DLD1 (cell line): ENCODE measurements around the gene POU6F1.

Experiments
- in situ Hi-C: cut with HindIII; loops from 2 replicates; pipeline ENCODE4 v1.10.0; 2017; ENCODE audit warnings: low sequenced_read_pairs

Gene POU6F1

GRCh38 chr12:51198568-51199365, 19.1 kb downstream of the POU6F1 start:
- in situ Hi-C loops: no loop called here

GRCh38 chr12:51197736-51198567, 19.9 kb downstream of the POU6F1 start:
- in situ Hi-C loops: no loop called here

DNA sequence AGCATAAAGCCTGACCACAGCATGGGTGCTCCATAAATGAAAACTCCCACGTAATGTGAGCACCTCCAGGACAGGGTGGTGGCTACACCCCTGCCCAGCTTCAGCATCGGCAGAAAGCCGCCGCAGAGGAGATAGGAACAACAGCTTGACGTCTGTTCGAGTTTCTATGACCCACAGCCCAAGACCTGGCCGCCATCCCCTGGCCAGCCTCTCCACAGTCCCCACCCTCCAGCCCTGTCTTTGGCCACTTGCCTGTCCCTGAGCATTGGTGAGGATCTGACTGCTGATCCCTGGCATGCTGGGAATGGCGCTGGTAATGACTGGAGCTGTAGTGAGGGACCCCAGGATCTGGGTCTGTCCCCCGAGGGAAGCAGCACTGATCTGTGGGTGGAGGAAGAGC, 21.3 kb downstream of the POU6F1 start:
- in situ Hi-C loops: no loop called here

DNA sequence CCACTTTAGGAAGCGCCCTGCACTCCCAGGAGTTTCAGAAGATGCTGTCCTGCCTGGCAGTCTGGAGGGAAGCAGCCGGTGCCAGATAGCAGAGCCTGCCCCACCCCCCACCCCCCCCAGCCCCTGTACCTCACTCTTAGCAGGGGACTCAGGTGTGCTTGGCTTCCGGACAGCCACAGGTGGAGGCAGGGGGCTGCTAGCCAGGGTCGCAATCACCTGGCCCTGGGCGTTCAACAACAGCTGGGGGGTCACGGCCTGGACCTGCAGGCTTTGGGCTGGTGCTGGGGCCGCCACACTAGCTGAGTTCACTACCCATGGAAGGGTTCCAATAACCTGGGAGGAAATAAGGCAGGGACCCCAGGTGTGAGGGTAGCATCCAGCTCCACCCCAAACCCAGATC, 22.0 kb downstream of the POU6F1 start:
- in situ Hi-C loops: no loop called here

DNA sequence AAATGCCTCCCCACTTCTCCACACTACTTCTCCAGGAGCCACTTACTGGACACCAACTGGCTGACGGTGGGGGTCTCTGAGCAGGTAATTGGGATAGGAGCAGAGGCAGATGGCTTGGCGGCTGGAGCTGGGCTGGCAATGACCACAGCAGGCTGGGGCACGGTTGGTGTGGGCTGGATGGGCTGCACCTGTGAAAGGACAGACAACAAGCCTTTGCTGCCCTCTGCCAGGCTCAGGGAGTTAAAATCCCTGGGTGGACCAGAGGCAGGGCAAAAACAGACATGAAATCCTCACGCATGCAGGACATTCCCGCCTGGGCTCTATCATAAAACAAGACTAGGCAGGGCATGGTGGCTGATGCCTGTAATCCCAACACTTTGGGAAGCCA, 25.6 kb downstream of the POU6F1 start:
- in situ Hi-C loops: no loop called here

DNA sequence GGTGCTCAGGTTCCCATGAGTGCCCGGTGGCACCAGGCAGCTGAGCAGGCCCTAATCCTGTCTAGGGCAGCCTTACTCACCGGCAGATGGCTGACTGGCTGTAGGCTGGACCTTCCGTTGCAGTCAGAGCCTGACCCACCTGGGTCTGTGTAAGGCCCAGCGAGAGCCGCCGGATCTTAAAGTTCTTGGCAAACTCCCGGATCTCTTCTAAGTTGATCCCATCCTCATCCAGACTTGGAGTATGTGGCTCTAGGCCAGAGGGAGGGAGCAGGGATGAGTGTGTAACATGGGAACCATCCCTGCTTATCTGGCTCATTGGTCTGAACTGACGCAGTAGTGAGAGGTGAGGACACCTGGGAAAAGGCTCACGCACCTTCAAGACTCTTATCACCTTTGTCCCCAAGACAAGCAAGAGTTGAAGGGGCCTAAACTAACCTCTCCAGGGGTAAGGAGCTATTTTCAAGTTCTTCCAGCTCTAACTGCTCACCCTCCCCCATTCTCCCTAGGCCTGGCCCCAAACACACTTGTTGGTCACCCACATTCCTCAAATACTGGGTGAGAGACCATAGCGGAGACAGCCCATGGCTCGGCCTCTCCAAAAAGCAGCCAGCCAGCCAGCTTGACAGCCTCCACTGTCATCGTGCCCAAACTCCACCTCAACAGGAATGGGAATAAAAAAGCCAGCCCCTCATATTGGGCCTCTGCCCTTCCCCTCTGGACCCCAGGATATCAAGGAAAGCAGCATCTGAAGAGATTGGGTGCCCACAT, 26.2 kb downstream of the POU6F1 start:
- in situ Hi-C loops: no loop called here

- in situ Hi-C loops: no loop called here
Observed at GRCh38 chr12:51190820-51191219, 27.0 kb downstream of the POU6F1 start.

DNA sequence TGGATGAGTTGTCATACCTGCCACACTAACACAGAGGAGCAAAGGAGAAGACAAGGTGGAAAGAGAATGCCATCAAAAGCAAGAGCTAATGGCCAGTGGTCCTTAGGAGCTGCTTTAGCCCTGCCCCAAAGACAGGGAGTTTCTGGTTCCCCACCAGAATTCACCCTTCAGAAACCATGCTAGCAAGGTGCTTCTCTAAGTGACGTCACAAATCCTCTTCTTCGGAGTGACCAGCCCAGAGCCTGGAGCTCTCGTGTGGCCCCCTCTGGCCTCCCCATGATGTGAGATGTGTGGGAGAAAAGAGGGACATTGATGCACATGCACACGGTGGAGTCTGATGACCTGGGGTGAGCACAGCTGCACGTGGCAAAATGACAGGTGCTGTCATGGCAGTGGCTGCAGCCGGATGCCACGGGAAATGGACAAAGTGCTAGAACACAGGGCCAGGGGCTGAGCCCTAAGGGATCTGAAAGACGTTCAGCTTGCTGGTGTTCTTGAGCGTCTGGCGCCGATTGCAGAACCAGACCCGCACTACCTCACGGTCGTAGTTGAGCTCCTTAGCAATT, 28.0 kb downstream of the POU6F1 start:
- in situ Hi-C loops: no loop called here

- in situ Hi-C loops: no loop called here
Observed at GRCh38 chr12:51188359-51189051, 29.4 kb downstream of the POU6F1 start.

DNA sequence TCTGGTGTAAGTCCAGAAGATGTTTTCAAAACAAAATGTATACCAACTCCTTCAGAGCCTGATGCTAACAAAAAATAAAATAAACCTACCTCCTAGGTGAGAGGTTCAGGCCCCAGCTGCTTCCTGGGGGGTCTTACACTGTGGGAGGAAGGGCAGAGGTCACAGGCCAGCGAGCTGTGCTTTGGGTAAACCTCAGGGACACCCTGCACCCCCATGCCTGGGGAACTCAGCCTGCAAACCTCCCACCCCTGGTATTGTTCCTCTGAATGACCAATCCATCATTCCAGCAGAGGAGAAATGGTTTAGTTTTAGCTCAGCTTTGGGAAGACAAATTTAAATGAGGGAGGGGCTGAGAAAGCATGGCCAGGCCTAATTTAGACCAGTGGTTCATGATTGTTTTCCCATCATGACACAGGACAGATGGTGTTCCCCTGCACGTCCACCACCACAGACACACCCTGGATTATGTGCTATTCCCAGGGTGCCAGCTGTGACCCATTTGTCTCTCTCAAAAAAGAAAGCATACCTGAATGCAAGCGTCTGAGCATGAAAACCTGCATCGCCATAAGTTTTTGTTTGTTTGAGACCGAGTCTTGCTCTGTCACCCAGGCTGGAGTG, 30.4 kb downstream of the POU6F1 start:
- in situ Hi-C loops: no loop called here

- in situ Hi-C loops: no loop called here
Observed at GRCh38 chr12:51186465-51187085, 31.3 kb downstream of the POU6F1 start.

DNA sequence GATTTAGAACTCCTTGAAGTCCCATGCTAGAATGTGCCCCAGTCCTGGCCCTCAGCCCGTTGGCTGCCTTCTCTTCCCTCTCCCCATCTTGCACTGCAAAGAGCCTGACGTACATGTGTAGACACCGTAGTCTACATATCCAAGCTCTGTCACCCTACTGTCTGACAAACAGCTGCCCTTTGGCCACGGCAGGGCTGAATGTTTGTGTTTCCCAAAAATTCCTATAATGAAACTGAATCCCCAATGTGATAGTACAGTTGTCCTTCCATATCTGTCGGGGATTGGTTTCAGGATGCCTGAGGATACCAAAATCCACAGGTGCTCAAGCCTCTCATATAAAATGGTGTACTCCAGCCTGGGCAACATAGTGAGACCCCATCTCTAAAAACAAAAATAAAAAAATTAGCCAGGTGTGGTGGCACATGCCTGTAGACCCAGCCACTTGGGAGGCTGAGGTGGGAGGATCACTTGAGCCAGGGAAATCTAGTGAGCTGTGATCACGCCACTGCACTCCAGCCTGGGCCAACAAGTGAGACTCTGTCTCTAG, 32.6 kb downstream of the POU6F1 start:
- in situ Hi-C loops: no loop called here

DNA sequence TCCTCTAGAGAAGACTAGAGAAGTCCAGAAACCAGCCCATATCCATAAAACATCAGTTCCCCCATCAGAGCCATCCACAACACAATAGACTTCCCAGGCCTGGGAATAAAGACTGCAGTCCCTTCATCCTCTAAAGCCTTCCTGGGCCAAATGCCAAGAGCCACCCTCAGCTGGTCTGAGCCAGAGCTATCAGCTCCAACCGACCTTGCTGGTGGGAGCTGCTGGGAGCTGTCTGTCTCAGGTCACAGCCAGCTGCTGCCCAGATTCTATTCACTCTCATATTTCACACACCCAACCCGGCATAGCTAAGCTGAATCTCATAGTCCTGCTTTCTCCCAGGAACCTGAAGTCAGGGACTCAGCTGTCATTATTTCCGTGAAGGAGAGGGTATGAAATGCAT, 34.0 kb downstream of the POU6F1 start:
- in situ Hi-C loops: no loop called here

GRCh38 chr12:51183349-51183748, 34.5 kb downstream of the POU6F1 start:
- in situ Hi-C loops: no loop called here

DNA sequence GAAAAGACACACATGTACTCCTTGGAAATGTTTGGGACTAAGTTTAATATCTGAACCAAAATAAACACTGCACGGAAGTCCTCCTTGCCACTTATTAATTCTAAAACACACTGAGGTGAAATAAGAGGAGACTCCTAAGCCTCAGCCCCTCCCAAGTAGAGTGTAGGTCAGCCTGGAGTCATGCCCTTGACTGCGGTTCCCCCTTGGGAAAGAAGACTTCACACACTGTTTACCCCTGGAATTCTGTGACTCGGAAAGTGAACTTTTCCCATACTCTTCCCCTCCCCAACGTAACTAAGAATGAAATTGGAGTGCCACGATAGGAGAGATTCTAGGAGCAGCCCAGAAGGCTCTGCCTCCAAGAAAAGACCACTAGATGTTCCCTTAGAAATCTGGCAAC, 36.3 kb downstream of the POU6F1 start:
- in situ Hi-C loops: no loop called here

DNA sequence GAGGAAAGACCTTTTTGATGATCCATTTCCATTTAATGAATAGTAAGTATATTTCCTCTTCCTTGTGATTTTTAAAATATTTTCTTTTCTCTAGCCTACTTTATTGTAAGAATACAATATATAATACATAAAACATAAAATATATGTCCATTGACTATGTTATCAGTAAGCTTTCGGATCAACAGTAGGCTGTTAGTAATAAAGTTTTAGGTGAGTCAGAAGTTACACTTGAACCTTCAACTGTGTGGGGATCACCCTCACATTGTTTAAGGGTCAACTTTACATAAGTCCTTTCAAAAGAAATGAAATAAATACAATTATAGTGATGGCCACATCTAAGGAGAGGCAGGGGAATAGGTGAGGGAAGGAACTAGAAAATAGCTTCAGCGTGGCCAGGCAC, 40.0 kb downstream of the POU6F1 start:
- in situ Hi-C loops: no loop called here

DNA sequence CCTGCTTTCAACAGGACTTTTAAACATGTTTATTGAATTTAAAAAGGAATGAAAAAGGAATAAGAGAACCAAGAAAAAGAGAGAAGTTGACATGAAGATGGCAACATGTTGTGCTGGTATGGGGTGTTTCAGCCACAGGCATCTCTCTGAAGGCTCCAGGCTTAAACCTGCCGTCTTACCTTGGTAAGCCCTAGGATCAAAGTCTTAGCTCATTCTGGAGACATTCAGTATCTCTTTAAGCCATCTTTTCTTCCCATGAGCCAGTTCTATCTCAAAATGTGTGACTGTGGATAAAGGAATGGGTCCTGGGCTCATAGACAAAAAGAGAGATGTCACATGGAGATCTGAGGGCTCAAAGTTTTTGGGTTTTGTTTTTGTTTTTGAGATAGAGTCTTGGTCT, 43.4 kb downstream of the POU6F1 start:
- in situ Hi-C loops: no loop called here

DNA sequence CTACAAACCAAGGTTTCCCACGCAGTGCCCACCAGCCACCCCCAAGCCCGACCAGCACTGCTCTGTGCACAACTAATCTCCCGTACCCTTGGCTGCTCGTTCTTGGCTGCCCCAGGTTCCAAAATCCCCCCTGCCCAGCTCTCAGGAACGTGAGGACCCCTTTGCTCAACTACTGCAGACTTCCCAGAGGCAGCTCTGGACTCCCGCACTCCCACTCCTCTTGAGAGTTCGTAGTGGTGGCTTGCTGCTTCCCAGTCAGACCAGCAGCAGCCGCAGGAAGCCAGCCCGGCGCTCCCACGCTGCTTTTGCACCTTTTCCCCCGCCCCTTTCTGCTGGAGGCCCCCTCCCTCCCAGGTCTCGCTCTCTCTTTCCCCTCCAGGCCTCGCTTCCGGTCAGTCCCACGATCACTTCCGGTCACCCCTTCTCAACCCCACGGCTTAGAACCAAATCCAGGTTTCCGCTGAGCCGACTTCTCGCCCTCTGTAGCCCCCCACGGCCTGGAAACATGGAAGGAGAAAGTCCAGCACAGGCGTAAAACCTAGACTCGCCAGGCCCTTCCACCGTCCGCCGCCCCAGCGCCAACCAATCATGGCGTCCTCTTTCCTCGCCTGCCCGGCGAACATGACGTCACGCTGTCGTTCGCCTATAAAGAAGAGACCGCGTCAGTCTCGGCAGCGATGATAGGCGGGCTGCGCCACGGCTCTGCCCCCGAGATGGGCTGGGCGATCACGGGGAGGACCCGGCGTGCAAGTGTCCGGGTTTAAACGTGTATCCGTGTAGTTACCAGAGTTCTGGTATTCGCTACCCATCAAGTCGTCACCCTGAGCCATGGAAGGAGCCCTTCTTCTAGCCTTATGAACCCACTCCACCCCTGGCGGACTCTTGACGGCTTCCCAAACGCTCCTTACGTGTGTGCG, 45.1 kb downstream of the POU6F1 start, which contains the start of gene TFCP2:
TFCP2 (minus strand) TSS at position 621 of the 917 bp plus-strand sequence. CDS start 713 bp downstream, outside the sequence.
- in situ Hi-C loops: no loop called here
